ENCODE results near the gene PNPLA2. TPM values are rescaled to one million over a fixed set of nuclear protein-coding genes. Genes with fewer than 3 reads are reported as not detected.

Gene PNPLA2
- total and polyA plus RNA-seq, 10 of the 15 experiments (the other 5 are each of a cell fraction or from before 2014, with no cell fraction given) = 0.19 to 34.0 (median 8.1) TPM

DNA sequence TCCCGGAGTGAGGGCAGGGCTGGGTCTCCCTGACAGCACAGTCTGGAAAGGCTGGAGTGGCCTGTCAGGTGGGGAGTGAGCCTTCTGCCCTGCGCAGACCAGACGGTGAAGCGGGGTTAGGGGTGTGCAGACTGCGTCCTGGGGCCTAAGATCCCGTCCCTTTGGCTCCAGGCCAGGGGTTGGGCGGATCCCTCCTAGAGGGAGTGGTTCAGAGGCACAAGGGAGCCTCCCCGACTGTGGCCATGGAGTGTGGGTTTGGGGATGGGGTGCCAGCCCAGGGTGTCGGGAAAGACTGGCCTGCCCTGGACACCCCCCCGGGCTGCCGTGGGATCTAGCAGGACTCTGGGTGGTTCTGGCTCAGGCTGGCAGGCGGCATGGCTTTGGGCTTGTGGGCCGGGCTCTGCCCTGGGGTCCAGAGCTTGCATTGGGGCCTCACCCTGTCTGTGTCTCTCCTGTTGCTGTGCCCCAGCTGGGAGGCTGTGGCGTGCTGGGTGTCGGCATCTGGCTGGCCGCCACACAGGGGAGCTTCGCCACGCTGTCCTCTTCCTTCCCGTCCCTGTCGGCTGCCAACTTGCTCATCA is 43.5 kb downstream of the PNPLA2 start:
- no peak for TF ChIP-seq SIX5 (IDR thresholded peaks at IDR 0.05; ENCODE audit: low read depth, low read length, severe bottlenecking)
- no peak for TF ChIP-seq MYB (IDR thresholded peaks at IDR 0.05; ENCODE audit: borderline replicate concordance, low read depth, low read length)
- no peak for TF ChIP-seq MEF2B (IDR thresholded peaks at IDR 0.05; ENCODE audit: partially characterized antibody, poor library complexity, severe bottlenecking)
- TF ChIP-seq SMAD5 (IDR thresholded peaks at IDR 0.05; ENCODE audit: low read depth) = no peak
- no peak for TF ChIP-seq NR2C1 (IDR thresholded peaks at IDR 0.05)
- TF ChIP-seq POLR2AphosphoS2 (IDR thresholded peaks at IDR 0.05; ENCODE audit: low read depth, low read length) = no peak
- no peak for TF ChIP-seq FOXK2 (IDR thresholded peaks at IDR 0.05)
- no peak for TF ChIP-seq CREM (IDR thresholded peaks at IDR 0.05; ENCODE audit: low read depth)
- TF ChIP-seq ETV6 (conservative IDR thresholded peaks at IDR 0.05 in 1 of 2, IDR thresholded peaks at IDR 0.05 in 1 of 2; ENCODE audit: borderline replicate concordance in 1 of 2, low read depth in 1 of 2) = no peak
- H3K4me1 ChIP-seq (ENCODE audit: control insufficient read depth, insufficient read depth, low read length) = no peaks in the 10 kb centered on the region
- DNase-seq (ENCODE audit: low read depth, low spot score) (no peak), ATAC-seq (no peak), FAIRE-seq (no peak)
- WGBS (ENCODE audit: insufficient coverage, insufficient replicate concordance, low lambda C conversion rate, missing lambda C conversion rate) = 43% methylated on average over 19 of the region's 20 CpGs
- no peaks in the 10 kb centered on the region for H3K27me3 ChIP-seq (replicated peaks in 1 of 2; ENCODE audit: control insufficient read depth in 2 of 2, insufficient read depth in 2 of 2, low read length in 1 of 2)
- H3K4me3 ChIP-seq = no peak overlapping the region
- no peaks in the 10 kb centered on the region for H3K9me3 ChIP-seq (replicated peaks; ENCODE audit: control insufficient read depth, insufficient read depth, low read length)
- no peak overlapping the region for H2AFZ ChIP-seq (ENCODE audit: control insufficient read depth, low read depth, low read length)
- no peaks in the 10 kb centered on the region for H3K36me3 ChIP-seq (ENCODE audit: control insufficient read depth in 2 of 2, insufficient read depth in 2 of 2, low read length in 1 of 2)
- ChIA-PET POLR2A (no interaction called here), SMC1A (ENCODE audit: uncharacterized antibody, unreplicated experiment) (no interaction called here), CTCF (no interaction called here), RAD21 (ENCODE audit: unreplicated experiment) (no interaction called here)
- no TSS peak for BruUV-seq (replicated peaks)
- in situ Hi-C loops (cut with MboI) = no loop called here
- H3K27ac ChIP-seq (ENCODE audit: control insufficient read depth, insufficient read depth) = no peak overlapping the region
- no peak overlapping the region for H3K9ac ChIP-seq (ENCODE audit: control insufficient read depth, insufficient read depth, low read length)
- no peaks in the 10 kb centered on the region for H4K20me1 ChIP-seq (ENCODE audit: control insufficient read depth, insufficient read depth)
- intact Hi-C loops (cut with micrococcal nuclease; ENCODE audit: unreplicated experiment) = no loop called here
- no peak overlapping the region for H3K4me2 ChIP-seq (ENCODE audit: control insufficient read depth, insufficient read depth)
- H3K79me2 ChIP-seq (ENCODE audit: control insufficient read depth, insufficient read depth, low read length) = no peaks in the 10 kb centered on the region

GRCh38 chr11:862696-863022 is 43.9 kb downstream of the PNPLA2 start:
- H3K9ac ChIP-seq (ENCODE audit: control insufficient read depth, insufficient read depth, low read length) = no peak overlapping the region
- TF ChIP-seq IRF4 (IDR thresholded peaks at IDR 0.05; ENCODE audit: low read depth, low read length) = no peak
- TF ChIP-seq ZNF217 (IDR thresholded peaks at IDR 0.05) = no peak
- TF ChIP-seq GATAD2B (conservative IDR thresholded peaks at IDR 0.05; ENCODE audit: low read depth) = no peak
- TF ChIP-seq BMI1 (IDR thresholded peaks at IDR 0.05; ENCODE audit: borderline replicate concordance) = no peak
- no peak for TF ChIP-seq EP300 (IDR thresholded peaks at IDR 0.05; ENCODE audit: borderline replicate concordance in 1 of 2, control insufficient read depth in 1 of 2, low read depth in 2 of 2, low read length in 2 of 2)
- no peak for TF ChIP-seq ESRRA (IDR thresholded peaks at IDR 0.05; ENCODE audit: low read length)

More at GRCh38 chr11:862696-863022, 43.9 kb downstream of the PNPLA2 start:
- BruUV-seq (replicated peaks) = no TSS peak
- Histone ChIP-seq H4K20me1 (ENCODE audit: control insufficient read depth, insufficient read depth) (no peaks in the 10 kb centered on the region), H3K27me3 (replicated peaks in 1 of 2; ENCODE audit: control insufficient read depth in 2 of 2, insufficient read depth in 2 of 2, low read length in 1 of 2) (no peaks in the 10 kb centered on the region), H3K9me3 (replicated peaks; ENCODE audit: control insufficient read depth, insufficient read depth, low read length) (no peaks in the 10 kb centered on the region), H2AFZ (ENCODE audit: control insufficient read depth, low read depth, low read length) (no peak overlapping the region), H3K27ac (ENCODE audit: control insufficient read depth, insufficient read depth) (no peak overlapping the region), H3K4me1 (ENCODE audit: control insufficient read depth, insufficient read depth, low read length) (no peaks in the 10 kb centered on the region), H3K79me2 (ENCODE audit: control insufficient read depth, insufficient read depth, low read length) (no peaks in the 10 kb centered on the region), H3K4me2 (ENCODE audit: control insufficient read depth, insufficient read depth) (no peak overlapping the region), H3K36me3 (ENCODE audit: control insufficient read depth in 2 of 2, insufficient read depth in 2 of 2, low read length in 1 of 2) (no peaks in the 10 kb centered on the region), H3K4me3 (no peak overlapping the region)
- 59% methylated on average over 4 of the region's 12 CpGs for WGBS (ENCODE audit: insufficient coverage, insufficient replicate concordance, low lambda C conversion rate, missing lambda C conversion rate)
- DNase-seq (ENCODE audit: low read depth, low spot score) (no peak), FAIRE-seq (no peak), ATAC-seq (no peak)
- in situ Hi-C loops (cut with MboI) (no loop called here), intact Hi-C loops (cut with micrococcal nuclease; ENCODE audit: unreplicated experiment) (no loop called here)
- POLR2A ChIA-PET = no interaction called here
- RAD21 ChIA-PET (ENCODE audit: unreplicated experiment) = no interaction called here
- SMC1A ChIA-PET (ENCODE audit: uncharacterized antibody, unreplicated experiment) = no interaction called here
- CTCF ChIA-PET = no interaction called here

All from GM12878 (cell line).